HL-60/S4 treated with phorbol 12-myristate 13-acetate at 8.2 ng/mL for 4 days and 3 days (cell line): ENCODE results near the gene EIF4EBP2.

Source experiments
- in situ Hi-C: fragments of 300-500 bp; cut with MboI; formaldehyde crosslinking; loops from 2 replicates; pipeline ENCODE4 v1.15.0; 2022; ENCODE audit warnings: low sequenced_read_pairs

EIF4EBP2 gene

DNA sequence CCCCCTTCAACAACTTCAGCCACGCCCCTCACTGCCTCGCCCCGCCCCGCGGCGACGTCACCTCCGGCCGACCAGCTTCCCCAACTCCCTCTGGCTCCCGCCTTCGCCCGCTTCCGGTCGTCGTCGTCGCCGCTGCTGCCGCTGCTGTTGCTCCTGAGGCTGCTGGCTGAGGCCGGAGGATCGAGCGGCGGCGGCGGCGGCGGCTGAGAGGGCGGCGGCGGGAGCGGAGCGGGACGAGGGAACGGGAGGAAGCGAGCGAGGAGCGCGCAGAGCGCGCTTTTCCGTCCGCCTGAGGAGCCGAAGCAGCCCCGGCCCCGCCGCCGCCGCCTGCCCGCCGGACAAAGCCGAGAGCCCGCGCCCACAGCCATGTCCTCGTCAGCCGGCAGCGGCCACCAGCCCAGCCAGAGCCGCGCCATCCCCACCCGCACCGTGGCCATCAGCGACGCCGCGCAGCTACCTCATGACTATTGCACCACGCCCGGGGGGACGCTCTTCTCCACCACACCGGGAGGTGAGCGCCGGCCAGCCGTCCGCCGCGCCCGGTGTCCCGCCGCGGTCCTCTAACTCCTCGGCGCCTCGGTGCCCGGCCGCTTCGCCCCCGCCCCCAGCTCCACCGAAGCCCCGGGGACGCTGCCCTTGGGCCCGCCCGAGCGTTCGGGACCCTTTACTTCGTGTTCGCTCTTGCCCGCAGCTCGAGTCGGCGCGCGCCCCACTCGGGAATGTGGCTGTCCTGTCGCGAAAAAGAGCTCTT, at the start of gene EIF4EBP2:
Gene EIF4EBP2 (plus strand): TSS at position 110 of the 751 bp plus-strand sequence. CDS start 257 bp downstream, at position 367.
- in situ Hi-C loops, result no loop called here

DNA sequence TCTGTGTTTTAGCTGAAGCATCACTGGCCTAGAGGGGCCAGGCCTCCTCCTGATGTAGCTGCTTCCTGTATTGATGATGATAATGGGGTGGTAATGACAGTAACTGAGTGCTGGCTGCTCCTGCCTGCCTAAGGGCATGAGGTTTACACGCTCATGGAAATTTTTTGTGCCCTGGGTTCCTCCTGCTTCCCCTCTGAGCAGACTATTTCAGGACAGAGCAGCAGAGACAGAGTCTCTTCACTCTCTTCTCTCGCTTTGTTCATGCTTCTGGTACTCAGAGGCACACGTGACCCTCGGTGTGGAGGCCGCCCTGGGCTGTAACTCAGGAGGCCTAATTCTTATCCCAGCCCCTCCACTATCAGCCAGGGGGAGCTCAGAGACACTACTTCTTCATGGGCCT, 49.4 kb upstream of the EIF4EBP2 start:
- in situ Hi-C loops, result no loop called here

- in situ Hi-C loops, result no loop called here
Observed at GRCh38 chr10:70355051-70356021, 48.6 kb upstream of the EIF4EBP2 start.

GRCh38 chr10:70357565-70357964, 46.4 kb upstream of the EIF4EBP2 start:
- in situ Hi-C loops, result no loop called here

- in situ Hi-C loops, result no loop called here
Observed at GRCh38 chr10:70358446-70358845, 45.5 kb upstream of the EIF4EBP2 start.

- in situ Hi-C loops, result no loop called here
Observed at GRCh38 chr10:70359017-70359550, 44.9 kb upstream of the EIF4EBP2 start.

GRCh38 chr10:70360215-70360614, 43.7 kb upstream of the EIF4EBP2 start:
- in situ Hi-C loops, result loop anchor here (10.0 kb wide), 1 partner anchor 135 kb away; no protein-coding TSS in a partner anchor

DNA sequence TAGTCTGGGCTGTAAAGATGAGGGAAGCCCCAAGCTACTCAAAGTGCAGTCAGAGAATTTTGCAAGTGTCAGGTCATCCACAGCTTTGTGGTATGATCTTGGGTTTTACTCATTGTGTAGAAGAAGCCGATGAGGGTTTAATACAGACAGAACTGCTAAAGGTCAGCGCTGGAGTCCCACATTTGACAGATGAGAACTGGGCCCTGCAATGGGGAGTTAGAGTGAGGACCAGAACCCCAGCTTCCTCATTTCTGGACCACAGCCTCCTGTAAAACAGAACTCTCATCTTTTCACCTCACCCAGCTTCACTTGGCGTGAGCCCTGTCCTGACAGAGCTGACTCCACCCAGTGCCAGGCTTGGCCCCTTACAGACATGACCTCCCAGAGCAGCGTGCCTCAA, 41.6 kb upstream of the EIF4EBP2 start:
- in situ Hi-C loops, result loop anchor here (10.0 kb wide), 1 partner anchor 138 kb away; no protein-coding TSS in a partner anchor

- in situ Hi-C loops, result loop anchor here (10.0 kb wide), 1 partner anchor 138 kb away; no protein-coding TSS in a partner anchor
Observed at GRCh38 chr10:70363292-70363691, 40.7 kb upstream of the EIF4EBP2 start.

GRCh38 chr10:70363971-70364771, 39.8 kb upstream of the EIF4EBP2 start:
- in situ Hi-C loops, result loop anchor here (10.0 kb wide), 1 partner anchor 139 kb away; no protein-coding TSS in a partner anchor

- in situ Hi-C loops, result loop anchor here (10.0 kb wide), 1 partner anchor 140 kb away; no protein-coding TSS in a partner anchor
Observed at GRCh38 chr10:70364772-70365091, 39.2 kb upstream of the EIF4EBP2 start.

- in situ Hi-C loops, result loop anchor here (10.0 kb wide), 1 partner anchor 142 kb away; no protein-coding TSS in a partner anchor
Observed at GRCh38 chr10:70367195-70367796, 36.6 kb upstream of the EIF4EBP2 start.

- in situ Hi-C loops, result loop anchor here (10.0 kb wide), 1 partner anchor 144 kb away; no protein-coding TSS in a partner anchor
Observed at GRCh38 chr10:70368774-70369482, 35.0 kb upstream of the EIF4EBP2 start.

DNA sequence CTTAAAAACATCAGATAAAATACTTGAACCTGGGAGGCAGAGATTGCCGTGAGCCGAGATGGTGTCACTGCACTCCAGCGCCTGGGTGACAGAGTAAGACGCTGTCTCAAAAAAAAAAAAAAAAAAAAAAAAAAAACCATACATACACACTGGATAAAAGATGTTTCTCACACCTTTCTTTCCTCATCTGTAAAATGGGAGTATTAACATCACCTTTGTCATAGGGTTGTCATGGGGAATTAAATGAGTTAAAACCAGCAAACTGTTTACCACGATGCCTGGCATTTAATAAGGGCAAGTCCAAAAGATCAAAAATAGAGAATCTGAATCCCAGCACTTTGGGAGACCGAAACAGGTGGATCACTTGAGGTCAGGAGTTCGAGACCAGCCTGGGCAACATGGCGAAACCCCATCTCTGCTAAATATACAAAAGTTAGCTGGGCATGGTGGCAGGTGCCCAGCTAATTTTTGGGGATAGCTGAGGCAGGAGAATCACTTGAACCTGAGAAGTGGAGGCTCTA, 34.4 kb upstream of the EIF4EBP2 start:
- in situ Hi-C loops, result loop anchor here (10.0 kb wide), 1 partner anchor 145 kb away; no protein-coding TSS in a partner anchor

DNA sequence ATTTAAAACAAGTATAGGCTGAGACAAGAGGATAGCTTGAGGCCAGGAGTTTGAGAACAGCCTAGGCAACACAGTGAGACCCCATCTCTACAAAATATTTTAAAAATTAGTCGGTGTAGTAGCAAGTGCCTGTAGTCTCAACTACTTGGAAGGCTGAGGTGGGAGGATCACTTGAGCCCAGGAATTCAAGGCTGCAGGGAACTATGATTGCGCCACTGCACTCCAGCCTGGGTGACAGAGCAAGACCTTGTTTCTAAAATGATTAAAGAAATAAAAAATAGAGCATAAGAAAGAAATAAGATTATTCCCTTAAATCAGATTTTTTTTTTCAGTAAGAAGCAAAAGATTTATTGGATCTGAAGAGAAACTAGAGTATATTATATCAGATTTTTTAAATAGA, 33.2 kb upstream of the EIF4EBP2 start:
- in situ Hi-C loops, result no loop called here

GRCh38 chr10:70371846-70372245, 32.1 kb upstream of the EIF4EBP2 start:
- in situ Hi-C loops, result no loop called here

GRCh38 chr10:70374775-70375614, 28.9 kb upstream of the EIF4EBP2 start:
- in situ Hi-C loops, result no loop called here
